ENCODE data around the gene ATG16L2.

DNA sequence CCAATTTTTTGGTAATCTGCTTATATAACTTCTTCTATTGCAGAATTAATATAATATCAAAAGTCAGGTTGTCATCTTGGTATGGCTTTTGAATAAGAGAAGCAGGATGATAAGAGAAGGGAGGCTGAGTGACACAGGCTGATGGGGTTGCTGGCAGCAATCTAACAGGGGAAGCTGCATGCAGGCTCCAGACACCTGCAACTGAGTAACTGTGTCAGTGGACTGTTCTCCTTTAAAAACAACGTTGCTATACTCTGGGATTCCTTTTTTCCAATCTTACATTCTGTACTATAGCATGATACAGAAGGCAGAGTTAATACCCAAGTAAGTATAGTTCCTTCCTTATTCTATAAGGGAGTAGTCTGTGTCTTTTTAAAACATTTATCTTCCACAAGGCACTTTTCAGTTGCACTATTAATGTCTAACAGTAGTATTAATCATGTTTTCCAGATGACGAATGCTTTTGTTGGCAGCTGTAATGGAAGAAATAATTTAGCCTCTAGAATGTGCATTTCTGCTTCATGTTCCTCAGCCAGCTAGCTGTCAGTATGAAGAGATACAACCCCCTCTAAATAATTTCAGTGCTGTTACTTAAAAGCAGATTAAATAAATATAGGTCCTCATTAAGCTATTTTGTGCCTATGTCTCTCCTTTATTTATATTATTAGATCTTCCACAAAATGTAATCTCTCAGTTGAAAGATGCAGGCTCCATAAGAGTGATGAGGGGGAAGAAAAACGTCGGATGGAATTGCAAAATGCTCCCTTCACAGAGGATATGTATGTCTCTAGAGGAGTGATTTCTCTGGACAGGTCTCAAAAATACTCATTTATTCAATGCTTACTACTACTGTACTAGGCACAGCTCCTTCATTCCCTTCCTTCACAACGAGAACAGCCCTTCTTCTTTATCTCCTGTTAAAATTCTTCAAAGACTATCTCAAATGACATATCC is 50.8 kb downstream of the ATG16L2 start:
- TF ChIP-seq, protein P1, sequence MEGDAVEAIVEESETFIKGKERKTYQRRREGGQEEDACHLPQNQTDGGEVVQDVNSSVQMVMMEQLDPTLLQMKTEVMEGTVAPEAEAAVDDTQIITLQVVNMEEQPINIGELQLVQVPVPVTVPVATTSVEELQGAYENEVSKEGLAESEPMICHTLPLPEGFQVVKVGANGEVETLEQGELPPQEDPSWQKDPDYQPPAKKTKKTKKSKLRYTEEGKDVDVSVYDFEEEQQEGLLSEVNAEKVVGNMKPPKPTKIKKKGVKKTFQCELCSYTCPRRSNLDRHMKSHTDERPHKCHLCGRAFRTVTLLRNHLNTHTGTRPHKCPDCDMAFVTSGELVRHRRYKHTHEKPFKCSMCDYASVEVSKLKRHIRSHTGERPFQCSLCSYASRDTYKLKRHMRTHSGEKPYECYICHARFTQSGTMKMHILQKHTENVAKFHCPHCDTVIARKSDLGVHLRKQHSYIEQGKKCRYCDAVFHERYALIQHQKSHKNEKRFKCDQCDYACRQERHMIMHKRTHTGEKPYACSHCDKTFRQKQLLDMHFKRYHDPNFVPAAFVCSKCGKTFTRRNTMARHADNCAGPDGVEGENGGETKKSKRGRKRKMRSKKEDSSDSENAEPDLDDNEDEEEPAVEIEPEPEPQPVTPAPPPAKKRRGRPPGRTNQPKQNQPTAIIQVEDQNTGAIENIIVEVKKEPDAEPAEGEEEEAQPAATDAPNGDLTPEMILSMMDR (IDR thresholded peaks at IDR 0.05) = no peak
- no peak for TF ChIP-seq POLR2AphosphoS5 (IDR thresholded peaks at IDR 0.05)
